ENCODE data around the gene NRSN2.

Gene NRSN2

GRCh38 chr20:368915-369314 is 22.0 kb downstream of the NRSN2 start:
- no peak for TF ChIP-seq CTCF (conservative IDR thresholded peaks at IDR 0.05)
- H3K27ac ChIP-seq = peak overlapping the region; percentile 99

GRCh38 chr20:370151-370600 is 23.3 kb downstream of the NRSN2 start:
- peak overlapping the region; percentile 99 for H3K27ac ChIP-seq
- no peak for TF ChIP-seq CTCF (conservative IDR thresholded peaks at IDR 0.05)

GRCh38 chr20:370977-371754 is 24.3 kb downstream of the NRSN2 start:
- TF ChIP-seq CTCF (conservative IDR thresholded peaks at IDR 0.05) = no peak
- H3K27ac ChIP-seq = peak overlapping the region; percentile 99

- no peak for TF ChIP-seq CTCF (conservative IDR thresholded peaks at IDR 0.05)
- H3K27ac ChIP-seq = peak overlapping the region; percentile 99
These were observed 25.0 kb downstream of the NRSN2 start for GRCh38 chr20:371755-372542.

GRCh38 chr20:372543-373082 is 25.7 kb downstream of the NRSN2 start:
- H3K27ac ChIP-seq = peak overlapping the region; percentile 99

- TF ChIP-seq CTCF (conservative IDR thresholded peaks at IDR 0.05) = no peak
- H3K27ac ChIP-seq = peak overlapping the region; percentile 99
These were observed 26.4 kb downstream of the NRSN2 start for GRCh38 chr20:373171-373890.

GRCh38 chr20:375265-375889 is 28.5 kb downstream of the NRSN2 start:
- no peak for TF ChIP-seq CTCF (conservative IDR thresholded peaks at IDR 0.05)

More at GRCh38 chr20:375265-375889, 28.5 kb downstream of the NRSN2 start:
- H3K27ac ChIP-seq = no peak overlapping the region; the same call in 1 of the 2 replicates
